NB4 (cell line): ENCODE results near the gene C9orf72.
"Not testable (repeated sequence)": the region's sequence is repeated elsewhere in the genome, so short reads cannot be mapped to it uniquely, and the experiment has no call there.

ENCODE experiments used
- DNase-seq: peaks from one replicate; pipeline ENCODE4 v3.0.0; 2010; ENCODE audit warnings: low read depth
- H3K4me3 ChIP-seq: one replicate; pipeline ENCODE4 v1.5.1; 2011; ENCODE audit warnings: mild to moderate bottlenecking, low read depth, low read length, moderate library complexity
- MYC ChIP-seq: IDR thresholded peaks from 2 replicates; pipeline ENCODE4 v1.6.1; 2011; ENCODE audit warnings: low read depth, low read length
- POLR2A ChIP-seq: IDR thresholded peaks from 2 replicates; pipeline ENCODE4 v1.6.1; 2011; ENCODE audit warnings: mild to moderate bottlenecking; ENCODE audit not compliant: insufficient read length; ENCODE audit errors: extremely low read depth
- TF ChIP-seq, protein P1 (sequence below): IDR thresholded peaks from 2 replicates; pipeline ENCODE4 v1.6.1; 2011; ENCODE audit warnings: low read depth, low read length
- TF ChIP-seq, protein P2 (sequence below): IDR thresholded peaks from one replicate; pipeline ENCODE4 v1.5.1; 2012; ENCODE audit warnings: low read depth, low read length

C9orf72 gene

DNA sequence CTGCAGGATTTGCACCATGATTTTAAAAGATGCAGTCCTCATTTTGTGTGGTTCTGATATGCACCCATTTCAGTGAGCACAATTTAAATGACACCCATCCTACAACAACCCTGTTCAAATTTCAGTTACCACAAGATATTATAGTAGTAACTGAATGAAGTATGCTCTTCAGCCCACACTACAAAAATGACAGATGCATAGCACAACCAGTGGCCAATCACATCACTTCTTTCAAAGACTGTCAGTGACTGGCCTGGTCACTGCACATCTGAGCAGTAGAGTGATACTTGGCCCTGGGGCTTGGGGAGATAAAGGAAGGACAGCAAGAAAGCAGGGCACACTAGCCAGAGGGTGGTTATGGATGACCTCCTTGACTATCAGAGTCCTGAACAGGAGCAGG is 69.0 kb downstream of the C9orf72 start:
- no peak overlapping the region for H3K4me3 ChIP-seq
- no peak for TF ChIP-seq POLR2A
- TF ChIP-seq, protein P1, sequence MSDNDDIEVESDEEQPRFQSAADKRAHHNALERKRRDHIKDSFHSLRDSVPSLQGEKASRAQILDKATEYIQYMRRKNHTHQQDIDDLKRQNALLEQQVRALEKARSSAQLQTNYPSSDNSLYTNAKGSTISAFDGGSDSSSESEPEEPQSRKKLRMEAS: no peak
- TF ChIP-seq, protein P2, sequence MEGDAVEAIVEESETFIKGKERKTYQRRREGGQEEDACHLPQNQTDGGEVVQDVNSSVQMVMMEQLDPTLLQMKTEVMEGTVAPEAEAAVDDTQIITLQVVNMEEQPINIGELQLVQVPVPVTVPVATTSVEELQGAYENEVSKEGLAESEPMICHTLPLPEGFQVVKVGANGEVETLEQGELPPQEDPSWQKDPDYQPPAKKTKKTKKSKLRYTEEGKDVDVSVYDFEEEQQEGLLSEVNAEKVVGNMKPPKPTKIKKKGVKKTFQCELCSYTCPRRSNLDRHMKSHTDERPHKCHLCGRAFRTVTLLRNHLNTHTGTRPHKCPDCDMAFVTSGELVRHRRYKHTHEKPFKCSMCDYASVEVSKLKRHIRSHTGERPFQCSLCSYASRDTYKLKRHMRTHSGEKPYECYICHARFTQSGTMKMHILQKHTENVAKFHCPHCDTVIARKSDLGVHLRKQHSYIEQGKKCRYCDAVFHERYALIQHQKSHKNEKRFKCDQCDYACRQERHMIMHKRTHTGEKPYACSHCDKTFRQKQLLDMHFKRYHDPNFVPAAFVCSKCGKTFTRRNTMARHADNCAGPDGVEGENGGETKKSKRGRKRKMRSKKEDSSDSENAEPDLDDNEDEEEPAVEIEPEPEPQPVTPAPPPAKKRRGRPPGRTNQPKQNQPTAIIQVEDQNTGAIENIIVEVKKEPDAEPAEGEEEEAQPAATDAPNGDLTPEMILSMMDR: no peak
- TF ChIP-seq MYC: no peak
- DNase-seq: no peak

DNA sequence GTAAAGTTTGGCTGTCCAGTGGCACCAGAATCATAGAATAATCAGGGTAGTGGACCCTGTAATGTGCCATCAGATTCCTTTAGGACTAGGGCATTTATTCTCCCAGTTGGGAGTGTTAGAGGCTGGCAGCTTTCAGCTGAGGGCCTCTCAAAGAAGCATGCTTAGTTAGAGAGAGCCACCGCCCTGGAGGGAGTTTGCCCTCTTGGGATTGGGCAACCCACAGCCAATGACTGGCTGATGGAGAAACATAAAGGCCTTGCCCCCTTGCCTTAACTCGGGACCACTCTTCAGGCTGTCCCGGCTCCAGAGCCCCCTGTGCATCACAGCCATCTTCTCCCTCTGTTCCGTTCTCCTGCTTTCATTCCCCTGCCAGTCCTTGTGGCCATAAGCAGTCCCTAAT is 69.7 kb downstream of the C9orf72 start:
- H3K4me3 ChIP-seq: no peak overlapping the region
- DNase-seq: no peak
- TF ChIP-seq POLR2A: no peak
- TF ChIP-seq, protein P2: no peak
- TF ChIP-seq MYC: no peak
- TF ChIP-seq, protein P1: no peak

DNA sequence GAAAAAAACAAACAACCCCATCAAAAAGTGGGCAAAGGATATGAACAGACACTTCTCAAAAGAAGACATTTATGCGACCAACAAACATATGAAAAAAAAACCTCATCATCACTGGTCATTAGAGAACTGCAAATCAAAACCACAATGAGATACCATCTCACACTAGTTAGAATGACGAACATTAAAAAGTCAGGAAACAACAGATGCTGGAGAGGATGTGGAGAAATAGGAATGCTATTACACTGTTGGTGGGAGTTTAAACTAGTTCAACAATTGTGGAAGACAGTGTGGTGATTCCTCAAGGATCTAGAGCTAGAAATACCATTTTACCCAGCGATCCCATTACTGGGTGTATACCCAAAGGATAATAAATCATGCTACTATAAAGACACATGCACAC is 72.4 kb downstream of the C9orf72 start:
- not testable (repeated sequence) for DNase-seq, H3K4me3 ChIP-seq

DNA sequence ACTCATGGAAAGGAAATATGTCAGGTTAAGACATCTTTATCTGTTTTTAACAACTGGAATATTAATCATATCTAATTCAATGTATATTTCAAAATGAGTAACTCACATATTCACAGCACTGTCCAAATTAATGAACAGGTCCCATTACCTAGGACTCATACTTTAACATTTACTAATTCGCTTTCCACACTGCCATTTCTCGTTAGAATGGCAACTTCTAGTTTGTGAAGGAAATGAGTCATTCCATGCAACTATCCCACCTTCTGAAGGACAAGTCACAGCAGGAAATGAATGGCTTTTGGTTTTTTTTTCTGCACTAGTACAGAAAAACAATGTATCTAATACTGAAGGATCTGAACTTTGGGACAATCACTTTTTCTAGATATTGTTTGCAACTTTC is 73.8 kb downstream of the C9orf72 start:
- peak; percentile 55 for DNase-seq
- TF ChIP-seq, protein P1: no peak
- TF ChIP-seq, protein P2: no peak
- no peak for TF ChIP-seq MYC
- no peak for TF ChIP-seq POLR2A
- H3K4me3 ChIP-seq: no peak overlapping the region

DNA sequence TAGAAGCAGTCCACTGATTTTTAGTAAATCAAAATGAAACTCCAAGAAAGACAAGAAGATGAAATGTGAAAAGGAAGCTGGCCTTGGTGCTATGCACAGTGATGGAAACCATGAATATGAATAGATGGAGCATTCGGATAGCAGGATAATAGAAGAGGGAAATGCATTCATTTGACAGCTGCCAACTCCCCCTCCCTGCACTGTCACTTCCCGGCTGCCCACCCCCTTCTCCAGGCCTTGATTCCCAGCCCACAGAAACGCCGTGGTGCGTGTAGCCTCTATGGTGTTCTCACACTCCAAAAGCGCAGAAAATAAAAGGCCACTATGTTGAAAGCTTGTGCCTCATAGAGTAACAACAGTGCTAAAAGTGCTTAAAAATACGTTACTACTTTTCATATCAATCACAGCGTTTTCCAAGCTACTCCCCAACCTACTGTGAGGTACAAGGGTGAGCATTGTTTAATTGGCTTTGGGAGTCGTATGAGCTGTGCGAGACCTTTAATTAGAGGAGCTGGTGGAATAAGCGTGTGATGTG is 75.3 kb downstream of the C9orf72 start:
- TF ChIP-seq, protein P2: no peak
- TF ChIP-seq POLR2A (no peak), MYC (no peak)
- TF ChIP-seq, protein P1: no peak
- DNase-seq: no peak
- no peak overlapping the region for H3K4me3 ChIP-seq
